ENCODE measurements around the gene FAXDC2. TPM values are rescaled to one million over a fixed set of nuclear protein-coding genes. Genes with fewer than 3 reads are reported as not detected.

Gene FAXDC2
- total and polyA plus RNA-seq, 2 of the 13 experiments (the other 11 are each of a cell fraction or from before 2014, with no cell fraction given), result 4.7 to 58.8 TPM

- TF ChIP-seq CAMTA2 (CRISPR knock-in tag; IDR thresholded peaks at IDR 0.05; ENCODE audit: borderline replicate concordance) (no peak), EZH2 (conservative IDR thresholded peaks at IDR 0.05; ENCODE audit: low read depth, low read length) (no peak), REST (IDR thresholded peaks at IDR 0.05; ENCODE audit: borderline replicate concordance in 1 of 2, low read depth in 1 of 2, low read length in 2 of 2) (0 out of 4 replicates have a peak, but pooled peaks of 1 of the 2 experiments have one; percentile 29), ZNF225 (CRISPR knock-in tag; IDR thresholded peaks at IDR 0.05) (peak; percentile 34), SMARCC2 (IDR thresholded peaks at IDR 0.05) (no peak), TAF1 (CRISPR knock-in tag; IDR thresholded peaks at IDR 0.05) (peak; percentile 82), CHCHD3 (CRISPR knock-in tag; IDR thresholded peaks at IDR 0.05) (no peak), ZFP36L1 (CRISPR knock-in tag; IDR thresholded peaks at IDR 0.05) (no peak), NFYB (CRISPR knock-in tag; IDR thresholded peaks at IDR 0.05) (0 out of 2 replicates have a peak, but pooled peaks have one; percentile 17), POGZ (CRISPR knock-in tag; IDR thresholded peaks at IDR 0.05) (peak; percentile 88), ZNF513 (CRISPR knock-in tag; conservative IDR thresholded peaks at IDR 0.05) (no peak), HIC2 (CRISPR knock-in tag; IDR thresholded peaks at IDR 0.05; ENCODE audit: low read depth) (no peak), ZNF639 (CRISPR knock-in tag; conservative IDR thresholded peaks at IDR 0.05) (peak; percentile 85), TEAD3 (CRISPR knock-in tag; optimal IDR thresholded peaks at IDR 0.05; ENCODE audit: borderline replicate concordance) (peak; percentile 57), ZUFSP (CRISPR knock-in tag; IDR thresholded peaks at IDR 0.05; ENCODE audit: borderline replicate concordance) (no peak), ZNF331 (CRISPR knock-in tag; IDR thresholded peaks at IDR 0.05) (peak; percentile 80; the same call in 1 of the 2 replicates), TMF1 (CRISPR knock-in tag; IDR thresholded peaks at IDR 0.05; ENCODE audit: low read depth) (peak; percentile 54; the same call in 1 of the 2 replicates), ZEB1 (IDR thresholded peaks at IDR 0.05; ENCODE audit: insufficient replicate concordance, low read depth) (no peak), RAD51 (IDR thresholded peaks at IDR 0.05; ENCODE audit: borderline replicate concordance) (no peak)
Measured at GRCh38 chr5:154858297-154858971, 8.0 kb upstream of the FAXDC2 start, which contains the start of gene CNOT8 (continued).

Measured in HepG2 (cell line).